Fibroblast of pulmonary artery (primary cell): ENCODE measurements around the gene INTS3.

Source experiments
- DNase-seq: peaks from one replicate; pipeline ENCODE4 v3.0.0-alpha.2; 2010; ENCODE audit warnings: low read depth
- H3K4me3 ChIP-seq: replicated peaks from 2 replicates; pipeline ENCODE4 v1.5.1; 2011; ENCODE audit warnings: low read depth, mild to moderate bottlenecking, control low read depth, low read length, moderate library complexity
- CTCF ChIP-seq: IDR thresholded peaks from 2 replicates; pipeline ENCODE4 v1.5.1; 2011; ENCODE audit warnings: mild to moderate bottlenecking, control low read depth, low read length, inconsistent platforms; ENCODE audit errors: missing control alignments

INTS3 gene

GRCh38 chr1:153799566-153800465 lies 72.0 kb downstream of the INTS3 start:
- no peak overlapping the region for H3K4me3 ChIP-seq
- DNase-seq, result no peak
- TF ChIP-seq CTCF, result no peak

- DNase-seq, result no peak
- no peak for TF ChIP-seq CTCF
- H3K4me3 ChIP-seq, result no peak overlapping the region
Observed at GRCh38 chr1:153800516-153800915, 72.7 kb downstream of the INTS3 start.

GRCh38 chr1:153801028-153801625 lies 73.3 kb downstream of the INTS3 start:
- H3K4me3 ChIP-seq, result no peak overlapping the region
- DNase-seq, result no peak
- no peak for TF ChIP-seq CTCF

GRCh38 chr1:153801786-153802697 lies 74.2 kb downstream of the INTS3 start:
- DNase-seq, result no peak
- no peak for TF ChIP-seq CTCF
- no peak overlapping the region for H3K4me3 ChIP-seq

GRCh38 chr1:153803470-153804056 lies 75.7 kb downstream of the INTS3 start:
- no peak for DNase-seq
- no peak for TF ChIP-seq CTCF
- H3K4me3 ChIP-seq, result no peak overlapping the region

- no peak for DNase-seq
- TF ChIP-seq CTCF, result no peak
- no peak overlapping the region for H3K4me3 ChIP-seq
Observed at GRCh38 chr1:153804112-153804511, 76.3 kb downstream of the INTS3 start.
